ENCODE results near the gene QPRT. TPM values are rescaled to one million over a fixed set of nuclear protein-coding genes. Genes with fewer than 3 reads are reported as not detected.
"Not testable (repeated sequence)": the region's sequence is repeated elsewhere in the genome, so short reads cannot be mapped to it uniquely, and the experiment has no call there.

Gene QPRT
- total and polyA plus RNA-seq, 4 donors = 79.4 to 143 (median 100) TPM

GRCh38 chr16:29687755-29688154 is 8.8 kb downstream of the QPRT start:
- H3K27me3 ChIP-seq (ENCODE audit: control insufficient read depth in 4 of 4, insufficient read depth in 4 of 4, low read length in 3 of 4) = no peaks in the 10 kb centered on the region
- no peak overlapping the region for H3K27ac ChIP-seq (ENCODE audit: low read depth in 1 of 2, low read length in 2 of 2)
- H3K4me1 ChIP-seq (ENCODE audit: control insufficient read depth in 4 of 4, insufficient read depth in 4 of 4, low read length in 3 of 4) = peaks cover 0 to 9% (median 6%) of the 10 kb centered on the region in 4 donors
- WGBS = 62% methylated on average over 2 of the region's 2 CpGs
- peaks cover 0 to 4% (median 0%) of the 10 kb centered on the region in 4 donors for H3K36me3 ChIP-seq (ENCODE audit: control insufficient read depth in 4 of 4, insufficient read depth in 3 of 4, low read depth in 1 of 4, low read length in 3 of 4)
- no peaks in the 10 kb centered on the region for H3K9me3 ChIP-seq (ENCODE audit: control insufficient read depth in 4 of 4, low read length in 3 of 4)
- no peak overlapping the region for H3K9ac ChIP-seq (ENCODE audit: low read depth in 1 of 2, low read length in 2 of 2)
- no peak overlapping the region for H3K4me3 ChIP-seq (ENCODE audit: low read depth in 1 of 3, low read length in 3 of 3)
- TF ChIP-seq NR2F2 (IDR thresholded peaks at IDR 0.05) = no peak
- TF ChIP-seq JUND (IDR thresholded peaks at IDR 0.05) = no peak
- TF ChIP-seq, protein P1, sequence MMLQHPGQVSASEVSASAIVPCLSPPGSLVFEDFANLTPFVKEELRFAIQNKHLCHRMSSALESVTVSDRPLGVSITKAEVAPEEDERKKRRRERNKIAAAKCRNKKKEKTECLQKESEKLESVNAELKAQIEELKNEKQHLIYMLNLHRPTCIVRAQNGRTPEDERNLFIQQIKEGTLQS (IDR thresholded peaks at IDR 0.05) = no peak
- no peak for TF ChIP-seq HNF4A (conservative IDR thresholded peaks at IDR 0.05)
- no peak for DNase-seq (ENCODE audit: low spot score)

DNA sequence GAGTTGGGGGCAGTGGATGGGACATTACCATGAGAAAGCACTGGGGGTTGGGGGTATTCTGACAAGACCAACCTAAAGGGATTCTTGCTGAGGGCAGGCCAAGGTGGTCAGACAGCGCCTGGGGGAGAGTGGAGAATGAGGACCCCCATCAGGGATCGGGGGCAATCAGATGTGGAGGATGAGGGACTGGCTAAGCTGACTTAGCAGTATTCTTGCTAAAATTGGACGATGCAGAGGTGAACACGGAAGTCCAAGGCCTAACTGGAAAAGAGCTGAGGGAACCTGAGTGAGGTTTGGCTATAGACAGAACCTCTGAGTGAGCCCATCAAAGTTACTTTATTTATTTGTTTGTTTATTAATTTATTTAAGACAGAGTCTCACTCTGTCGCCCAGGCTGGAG is 9.2 kb downstream of the QPRT start:
- no peak for DNase-seq (ENCODE audit: low spot score)

GRCh38 chr16:29689490-29690351 is 10.7 kb downstream of the QPRT start:
- not testable (repeated sequence) for H3K36me3 ChIP-seq (ENCODE audit: control insufficient read depth in 4 of 4, insufficient read depth in 3 of 4, low read depth in 1 of 4, low read length in 3 of 4)

More for the DNA sequence above, 9.2 kb downstream of the QPRT start:
- Histone ChIP-seq H3K9me3 (ENCODE audit: control insufficient read depth in 4 of 4, low read length in 3 of 4) (no peaks in the 10 kb centered on the region), H3K27ac (ENCODE audit: low read depth in 1 of 2, low read length in 2 of 2) (no peak overlapping the region), H3K9ac (ENCODE audit: low read depth in 1 of 2, low read length in 2 of 2) (no peak overlapping the region), H3K36me3 (ENCODE audit: control insufficient read depth in 4 of 4, insufficient read depth in 3 of 4, low read depth in 1 of 4, low read length in 3 of 4) (peaks cover 0 to 4% (median 0%) of the 10 kb centered on the region in 4 donors), H3K27me3 (ENCODE audit: control insufficient read depth in 4 of 4, insufficient read depth in 4 of 4, low read length in 3 of 4) (no peaks in the 10 kb centered on the region), H3K4me3 (ENCODE audit: low read depth in 1 of 3, low read length in 3 of 3) (no peak overlapping the region), H3K4me1 (ENCODE audit: control insufficient read depth in 4 of 4, insufficient read depth in 4 of 4, low read length in 3 of 4) (peaks cover 0 to 9% (median 6%) of the 10 kb centered on the region in 4 donors)
- no peak for TF ChIP-seq CTCF (IDR thresholded peaks at IDR 0.05; ENCODE audit: low read depth, low read length, missing input control)
- TF ChIP-seq, protein P1 (IDR thresholded peaks at IDR 0.05) = no peak
- TF ChIP-seq FOXA1 (IDR thresholded peaks at IDR 0.05) = no peak
- no peak for TF ChIP-seq SP1 (IDR thresholded peaks at IDR 0.05)
- 93% methylated on average over 5 of the region's 5 CpGs for WGBS

GRCh38 chr16:29692606-29693005 is 13.6 kb downstream of the QPRT start:
- not testable (repeated sequence) for H3K27ac ChIP-seq (ENCODE audit: low read depth in 1 of 2, low read length in 2 of 2); H3K27me3 ChIP-seq (ENCODE audit: control insufficient read depth in 4 of 4, insufficient read depth in 4 of 4, low read length in 3 of 4); H3K36me3 ChIP-seq (ENCODE audit: control insufficient read depth in 4 of 4, insufficient read depth in 3 of 4, low read depth in 1 of 4, low read length in 3 of 4); H3K9ac ChIP-seq (ENCODE audit: low read depth in 1 of 2, low read length in 2 of 2); H3K9me3 ChIP-seq (ENCODE audit: control insufficient read depth in 4 of 4, low read length in 3 of 4); H3K4me3 ChIP-seq (ENCODE audit: low read depth in 1 of 3, low read length in 3 of 3); DNase-seq (ENCODE audit: low spot score)
- WGBS = 97% methylated on average over 26 of the region's 26 CpGs
- peaks cover 6 to 10% (median 8%) of the 10 kb centered on the region in 4 donors for H3K4me1 ChIP-seq (ENCODE audit: control insufficient read depth in 4 of 4, insufficient read depth in 4 of 4, low read length in 3 of 4)

More at GRCh38 chr16:29689490-29690351, 10.7 kb downstream of the QPRT start:
- not testable (repeated sequence) for H3K27ac ChIP-seq (ENCODE audit: low read depth in 1 of 2, low read length in 2 of 2); H3K27me3 ChIP-seq (ENCODE audit: control insufficient read depth in 4 of 4, insufficient read depth in 4 of 4, low read length in 3 of 4); H3K4me3 ChIP-seq (ENCODE audit: low read depth in 1 of 3, low read length in 3 of 3); H3K9me3 ChIP-seq (ENCODE audit: control insufficient read depth in 4 of 4, low read length in 3 of 4); H3K9ac ChIP-seq (ENCODE audit: low read depth in 1 of 2, low read length in 2 of 2); DNase-seq (ENCODE audit: low spot score)
- WGBS = 90% methylated on average over 23 of the region's 23 CpGs
- H3K4me1 ChIP-seq (ENCODE audit: control insufficient read depth in 4 of 4, insufficient read depth in 4 of 4, low read length in 3 of 4) = peaks cover 3 to 14% (median 8%) of the 10 kb centered on the region in 4 donors

All from liver (tissue), 9 donors.